Heart left ventricle (tissue), 13 donors: ENCODE measurements around the gene ICA1L.

Experiments used
- POLR2A ChIP-seq, 2 donors: fragments of 450-650 bp; IDR thresholded peaks; one replicate each; pipeline ENCODE4 v1.6.1; 2017; ENCODE audit warnings: antibody characterized with exemption in 2 of 2, mild to moderate bottlenecking in 2 of 2, moderate library complexity in 2 of 2
- TF ChIP-seq, protein P1 (sequence below), 12 donors: fragments of 200-600 bp; sonication (generic) in 4 of 12; IDR thresholded peaks; one replicate each; pipeline versions ENCODE4 v1.5.0 to v1.8.0; 2018 to 2022; ENCODE audit warnings: antibody characterized with exemption in 12 of 12, mild to moderate bottlenecking in 5 of 12
- donor health status: ischemic (EF 13 %, LVEDD 7.1; RV severe dilation, severe dysfunction).
- donor health status: DM: no; HTN: yes; CAD: no.
- donor health status: DM: no; HTN: no; CAD: no.
- donor health status: ischemic (EF 25% LVEDD 6.9; RV normal size, moderate dysfunction).
- donor health status: ischemic (EF 25% LVEDD 5.7; RV mildly dilated, moderate dysfunction).
- donor health status: ischemic (EF 35%, LVEDD 5.7; RV mildly dilated, moderate dysfunction).
- donor health status: nonischemic (EF 11% LVEDD 7.7; RV severe dilation, severe dysfunction).
- donor health status: DM: yes; HTN: yes; CAD: no.
- donor health status: PGD.
- donor health status: ischemic (EF 29% LVEDD 5.4; RV normal size, mild dysfunction).
- donor health status: nonischemic (EF 23%, LVEDD 6.1; RV moderate dilation, normal function).

DNA sequence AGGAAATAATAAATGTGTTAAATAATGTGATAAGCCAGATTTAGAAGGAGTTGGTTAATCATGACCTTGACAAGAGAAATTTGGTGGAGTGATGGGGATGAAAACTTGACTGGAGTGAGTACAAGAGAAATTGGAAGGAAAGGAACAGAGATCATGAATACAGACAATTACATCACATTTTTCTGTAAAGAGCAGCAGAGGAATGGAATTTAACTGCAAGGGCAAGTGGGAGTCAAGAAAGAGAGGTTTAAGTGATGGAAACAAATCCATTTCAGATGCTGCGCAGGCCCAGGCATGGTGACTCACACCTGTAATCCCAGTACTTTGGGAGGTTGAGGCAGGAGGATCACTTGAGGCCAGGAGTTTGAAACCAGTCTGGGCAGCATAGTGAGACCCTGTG lies 46.7 kb downstream of the ICA1L start:
- TF ChIP-seq, protein P1, sequence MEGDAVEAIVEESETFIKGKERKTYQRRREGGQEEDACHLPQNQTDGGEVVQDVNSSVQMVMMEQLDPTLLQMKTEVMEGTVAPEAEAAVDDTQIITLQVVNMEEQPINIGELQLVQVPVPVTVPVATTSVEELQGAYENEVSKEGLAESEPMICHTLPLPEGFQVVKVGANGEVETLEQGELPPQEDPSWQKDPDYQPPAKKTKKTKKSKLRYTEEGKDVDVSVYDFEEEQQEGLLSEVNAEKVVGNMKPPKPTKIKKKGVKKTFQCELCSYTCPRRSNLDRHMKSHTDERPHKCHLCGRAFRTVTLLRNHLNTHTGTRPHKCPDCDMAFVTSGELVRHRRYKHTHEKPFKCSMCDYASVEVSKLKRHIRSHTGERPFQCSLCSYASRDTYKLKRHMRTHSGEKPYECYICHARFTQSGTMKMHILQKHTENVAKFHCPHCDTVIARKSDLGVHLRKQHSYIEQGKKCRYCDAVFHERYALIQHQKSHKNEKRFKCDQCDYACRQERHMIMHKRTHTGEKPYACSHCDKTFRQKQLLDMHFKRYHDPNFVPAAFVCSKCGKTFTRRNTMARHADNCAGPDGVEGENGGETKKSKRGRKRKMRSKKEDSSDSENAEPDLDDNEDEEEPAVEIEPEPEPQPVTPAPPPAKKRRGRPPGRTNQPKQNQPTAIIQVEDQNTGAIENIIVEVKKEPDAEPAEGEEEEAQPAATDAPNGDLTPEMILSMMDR (IDR thresholded peaks at IDR 0.05) = no peak
- no peak for TF ChIP-seq POLR2A (IDR thresholded peaks at IDR 0.05)
